CD14-positive monocyte (primary cell): ENCODE data around the gene WWOX. TPM values are rescaled to one million over a fixed set of nuclear protein-coding genes. Genes with fewer than 3 reads are reported as not detected.

Experiments used
- DNase-seq, 3 donors: peaks; one replicate each; pipeline ENCODE4 v3.0.0-alpha.2; 2011 to 2022
- H2AFZ ChIP-seq: 2 replicates; pipeline ENCODE4 v1.6.0; 2012; ENCODE audit warnings: mild to moderate bottlenecking, low read depth, low read length, inconsistent platforms; ENCODE audit not compliant: insufficient read depth, poor library complexity, severe bottlenecking
- H3K27ac ChIP-seq, 2 donors: 1 replicate in 1 of 2; 2 replicates in 1 of 2; pipeline ENCODE4 v1.5.1; 2012 to 2013; ENCODE audit warnings: low read length in 2 of 2, control low read depth in 1 of 2, inconsistent platforms in 1 of 2, low read depth in 1 of 2, mild to moderate bottlenecking in 1 of 2
- H3K27me3 ChIP-seq, 2 donors: one replicate each; pipeline versions ENCODE4 v1.6.0 to v1.6.1; 2011 to 2013; ENCODE audit warnings: low read length in 2 of 2; ENCODE audit not compliant: control insufficient read depth in 2 of 2, insufficient read depth in 2 of 2
- H3K36me3 ChIP-seq, 2 donors: replicated peaks in 1 of 2; 1 replicate in 1 of 2; 2 replicates in 1 of 2; pipeline versions ENCODE4 v1.5.1 to v1.6.1; 2012 to 2013; ENCODE audit warnings: low read length in 2 of 2, control low read depth in 1 of 2, inconsistent platforms in 1 of 2, mild to moderate bottlenecking in 1 of 2; ENCODE audit not compliant: insufficient read depth in 2 of 2, control insufficient read depth in 1 of 2
- H3K4me1 ChIP-seq, 2 donors: 1 replicate in 1 of 2; 2 replicates in 1 of 2; pipeline versions ENCODE4 v1.5.1 to v1.6.1; 2012 to 2013; ENCODE audit warnings: low read length in 2 of 2, control low read depth in 1 of 2, inconsistent platforms in 1 of 2, mild to moderate bottlenecking in 1 of 2, moderate library complexity in 1 of 2; ENCODE audit not compliant: insufficient read depth in 2 of 2, control insufficient read depth in 1 of 2
- H3K4me2 ChIP-seq: replicated peaks from 2 replicates; pipeline ENCODE3; 2012; ENCODE audit warnings: low read length, moderate library complexity, mild to moderate bottlenecking; ENCODE audit not compliant: poor library complexity, severe bottlenecking; ENCODE audit errors: extremely low read depth
- H3K4me3 ChIP-seq, 3 experiments: fragments of 200-600 bp in 1 of 3; sonication (generic) in 1 of 3; replicated peaks in 1 of 3; 1 replicate in 2 of 3; 2 replicates in 1 of 3; pipeline ENCODE4 v1.5.1; 2011 to 2013; ENCODE audit warnings: low read length in 3 of 3, mild to moderate bottlenecking in 3 of 3, control low read depth in 2 of 3, low read depth in 2 of 3, inconsistent platforms in 1 of 3, moderate library complexity in 1 of 3
- H3K79me2 ChIP-seq: 2 replicates; pipeline ENCODE4 v1.6.0; 2012; ENCODE audit warnings: mild to moderate bottlenecking, control low read depth, inconsistent platforms, low read length, moderate library complexity; ENCODE audit not compliant: insufficient read depth
- H3K9ac ChIP-seq: 2 replicates; pipeline ENCODE4 v1.6.0; 2017; ENCODE audit warnings: low read length, mild to moderate bottlenecking; ENCODE audit not compliant: insufficient read depth, poor library complexity, severe bottlenecking
- H3K9me3 ChIP-seq, 2 donors: replicated peaks in 1 of 2; 1 replicate in 1 of 2; 2 replicates in 1 of 2; pipeline versions ENCODE4 v1.5.1 to v1.6.1; 2012 to 2013; ENCODE audit warnings: low read length in 2 of 2, control low read depth in 1 of 2; ENCODE audit not compliant: control insufficient read depth in 1 of 2, insufficient read depth in 1 of 2
- H4K20me1 ChIP-seq: 2 replicates; pipeline ENCODE4 v1.6.0; 2012; ENCODE audit warnings: mild to moderate bottlenecking, low read length, control low read depth, moderate library complexity; ENCODE audit not compliant: insufficient read depth
- H3K27ac Mint-ChIP-seq, 7 donors: one replicate each; pipeline ENCODE4 v1.8.0; 2020; ENCODE audit warnings: mild to moderate bottlenecking in 7 of 7, mixed read lengths in 7 of 7, moderate library complexity in 6 of 7, inconsistent platforms in 2 of 7
- H3K27me3 Mint-ChIP-seq, 3 donors: one replicate each; pipeline ENCODE4 v1.8.0; 2021 to 2022; ENCODE audit warnings: low read depth in 3 of 3, mild to moderate bottlenecking in 3 of 3, mixed read lengths in 3 of 3, moderate library complexity in 3 of 3, inconsistent platforms in 1 of 3
- H3K36me3 Mint-ChIP-seq, 2 donors: one replicate each; pipeline ENCODE4 v1.8.0; 2020; ENCODE audit warnings: mixed read lengths in 2 of 2, inconsistent platforms in 1 of 2, mild to moderate bottlenecking in 1 of 2
- H3K4me1 Mint-ChIP-seq: one replicate; pipeline ENCODE4 v1.8.0; 2020; ENCODE audit warnings: mild to moderate bottlenecking, mixed read lengths
- H3K4me3 Mint-ChIP-seq, 2 donors: one replicate each; pipeline ENCODE4 v1.8.0; 2020; ENCODE audit warnings: mild to moderate bottlenecking in 2 of 2, mixed read lengths in 2 of 2, moderate library complexity in 1 of 2
- H3K9me3 Mint-ChIP-seq, 7 donors: one replicate each; pipeline ENCODE4 v1.8.0; 2020 to 2022; ENCODE audit warnings: mixed read lengths in 7 of 7, mild to moderate bottlenecking in 6 of 7, moderate library complexity in 6 of 7, inconsistent platforms in 2 of 7
- WGBS: methylation state at CpG from one replicate; pipeline ENCODE4 v1.1.5; 2013; ENCODE audit warnings: missing lambda C conversion rate; ENCODE audit not compliant: insufficient coverage; 5-methylcytosine and 5-hydroxymethylcytosine counted together
- intact Hi-C, 2 donors: fragments of 100-400 bp; cut with micrococcal nuclease; formaldehyde crosslinking; loops; one replicate each; pipeline versions ENCODE4 v1.15.0 to v1.15.1; 2023
- polyA plus RNA-seq, 3 donors: library from polyadenylated mRNA; depleted of rRNA in 1 of 3; unstranded in 2 of 3; stranded (reverse) in 1 of 3; fragments of 300-500 nt in 2 of 3; fragments of >200 nt in 1 of 3; fragmentation: Illumina TruSeq in 2 of 3; gene quantifications; 1 replicate in 2 of 3; 2 replicates in 1 of 3; pipeline ENCODE4 v1.2.3, GENCODE V29; 2012 to 2021
- TF ChIP-seq, protein P1 (sequence below): fragments of 200-600 bp; IDR thresholded peaks from one replicate; pipeline ENCODE4 v1.8.0; 2022; ENCODE audit warnings: antibody characterized with exemption, mild to moderate bottlenecking

WWOX gene
- polyA plus RNA-seq, 3 donors: 4.0 to 7.0 (median 6.3) TPM

DNA sequence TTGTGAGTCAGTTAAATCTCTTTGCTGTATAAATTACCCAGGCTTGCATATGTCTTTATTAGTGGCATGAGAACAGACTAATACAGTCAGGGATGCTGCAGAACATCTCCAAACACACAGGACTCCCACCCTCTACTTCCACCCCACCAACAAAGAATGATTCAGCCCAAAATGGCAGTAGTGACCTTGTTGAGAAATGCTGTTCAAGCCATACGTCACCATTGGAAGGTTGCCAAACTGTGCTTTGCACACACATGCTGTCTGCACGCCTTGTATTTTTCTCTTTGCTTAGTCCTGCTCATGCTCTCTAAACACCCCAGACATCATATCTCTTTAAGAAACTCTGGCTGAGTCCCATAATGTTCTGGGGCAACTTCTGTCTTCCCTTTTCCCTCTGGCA lies 589.6 kb downstream of the WWOX start:
- intact Hi-C loops: no loop called here

DNA sequence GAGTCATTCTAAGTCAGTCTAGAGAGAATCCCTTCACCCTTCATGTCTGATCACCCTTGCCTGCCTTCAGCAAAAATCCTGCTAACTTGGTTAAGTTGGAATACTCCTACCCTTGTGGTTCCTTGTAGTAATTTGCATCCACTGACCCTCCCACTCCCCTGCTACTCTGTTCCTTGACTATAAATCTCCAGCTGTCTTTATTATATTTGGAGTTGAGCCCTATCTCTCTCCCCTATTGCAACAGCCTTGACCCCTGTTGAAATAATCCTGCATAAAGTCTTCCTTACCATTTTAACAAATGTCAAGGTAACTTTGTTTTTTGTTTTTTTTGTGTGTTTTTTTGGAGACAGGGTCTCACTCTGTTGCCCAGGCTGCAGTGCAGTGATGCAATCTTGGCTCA lies 590.1 kb downstream of the WWOX start:
- TF ChIP-seq, protein P1, sequence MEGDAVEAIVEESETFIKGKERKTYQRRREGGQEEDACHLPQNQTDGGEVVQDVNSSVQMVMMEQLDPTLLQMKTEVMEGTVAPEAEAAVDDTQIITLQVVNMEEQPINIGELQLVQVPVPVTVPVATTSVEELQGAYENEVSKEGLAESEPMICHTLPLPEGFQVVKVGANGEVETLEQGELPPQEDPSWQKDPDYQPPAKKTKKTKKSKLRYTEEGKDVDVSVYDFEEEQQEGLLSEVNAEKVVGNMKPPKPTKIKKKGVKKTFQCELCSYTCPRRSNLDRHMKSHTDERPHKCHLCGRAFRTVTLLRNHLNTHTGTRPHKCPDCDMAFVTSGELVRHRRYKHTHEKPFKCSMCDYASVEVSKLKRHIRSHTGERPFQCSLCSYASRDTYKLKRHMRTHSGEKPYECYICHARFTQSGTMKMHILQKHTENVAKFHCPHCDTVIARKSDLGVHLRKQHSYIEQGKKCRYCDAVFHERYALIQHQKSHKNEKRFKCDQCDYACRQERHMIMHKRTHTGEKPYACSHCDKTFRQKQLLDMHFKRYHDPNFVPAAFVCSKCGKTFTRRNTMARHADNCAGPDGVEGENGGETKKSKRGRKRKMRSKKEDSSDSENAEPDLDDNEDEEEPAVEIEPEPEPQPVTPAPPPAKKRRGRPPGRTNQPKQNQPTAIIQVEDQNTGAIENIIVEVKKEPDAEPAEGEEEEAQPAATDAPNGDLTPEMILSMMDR: no peak
- no peak for DNase-seq
- no peaks in the 10 kb centered on the region for H4K20me1 ChIP-seq
- Mint-ChIP-seq H3K27me3 (peaks cover 0 to 4% (median 2%) of the 10 kb centered on the region in 3 donors), H3K27ac (no peak overlapping the region), H3K4me1 (no peaks in the 10 kb centered on the region), H3K36me3 (no peaks in the 10 kb centered on the region), H3K9me3 (peaks cover 0 to 17% (median 6%) of the 10 kb centered on the region in 7 donors), H3K4me3 (no peak overlapping the region)
- intact Hi-C loops: no loop called here
- no peak overlapping the region for H3K27ac ChIP-seq
- H3K4me2 ChIP-seq: no peak overlapping the region
- no peak overlapping the region for H2AFZ ChIP-seq
- no peaks in the 10 kb centered on the region for H3K36me3 ChIP-seq
- H3K9me3 ChIP-seq: peaks cover 0 to 6% of the 10 kb centered on the region in 2 donors
- no peaks in the 10 kb centered on the region for H3K27me3 ChIP-seq
- H3K9ac ChIP-seq: no peak overlapping the region
- no peaks in the 10 kb centered on the region for H3K79me2 ChIP-seq
- H3K4me1 ChIP-seq: no peaks in the 10 kb centered on the region
- no peak overlapping the region for H3K4me3 ChIP-seq

More for the DNA sequence above, 589.6 kb downstream of the WWOX start:
- Histone ChIP-seq H3K4me1 (no peaks in the 10 kb centered on the region), H3K4me2 (no peak overlapping the region), H3K9ac (no peak overlapping the region), H3K27me3 (no peaks in the 10 kb centered on the region), H3K79me2 (no peaks in the 10 kb centered on the region), H3K36me3 (no peaks in the 10 kb centered on the region), H2AFZ (no peak overlapping the region), H4K20me1 (no peaks in the 10 kb centered on the region), H3K4me3 (no peak overlapping the region), H3K9me3 (peaks cover 0 to 6% of the 10 kb centered on the region in 2 donors), H3K27ac (no peak overlapping the region)
- Mint-ChIP-seq H3K27ac (no peak overlapping the region), H3K27me3 (peaks cover 0 to 4% (median 0%) of the 10 kb centered on the region in 3 donors), H3K9me3 (peaks cover 0 to 17% (median 6%) of the 10 kb centered on the region in 7 donors), H3K36me3 (no peaks in the 10 kb centered on the region), H3K4me3 (no peak overlapping the region), H3K4me1 (no peaks in the 10 kb centered on the region)
- DNase-seq: no peak
- WGBS: 44% methylated on average over 2 of the region's 2 CpGs
- TF ChIP-seq, protein P1: no peak
